Neural progenitor cell (in vitro differentiated cells): Measurements from ENCODE around the gene SLC28A1.

Experiments used
- EZH2 ChIP-seq: fragments of 200-600 bp; sonication (generic); IDR thresholded peaks from 2 replicates; pipeline ENCODE4 v1.6.1; 2017; ENCODE audit warnings: antibody characterized with exemption, mild to moderate bottlenecking, moderate library complexity
- EZH2phosphoT487 ChIP-seq: fragments of 200-600 bp; sonication (generic); IDR thresholded peaks from 2 replicates; pipeline ENCODE4 v1.6.1; 2017; ENCODE audit warnings: antibody characterized with exemption
- TF ChIP-seq, protein P1 (sequence below): fragments of 200-600 bp; sonication (generic); IDR thresholded peaks from 2 replicates; pipeline ENCODE4 v1.5.1; 2017; ENCODE audit warnings: antibody characterized with exemption, mild to moderate bottlenecking

DNA sequence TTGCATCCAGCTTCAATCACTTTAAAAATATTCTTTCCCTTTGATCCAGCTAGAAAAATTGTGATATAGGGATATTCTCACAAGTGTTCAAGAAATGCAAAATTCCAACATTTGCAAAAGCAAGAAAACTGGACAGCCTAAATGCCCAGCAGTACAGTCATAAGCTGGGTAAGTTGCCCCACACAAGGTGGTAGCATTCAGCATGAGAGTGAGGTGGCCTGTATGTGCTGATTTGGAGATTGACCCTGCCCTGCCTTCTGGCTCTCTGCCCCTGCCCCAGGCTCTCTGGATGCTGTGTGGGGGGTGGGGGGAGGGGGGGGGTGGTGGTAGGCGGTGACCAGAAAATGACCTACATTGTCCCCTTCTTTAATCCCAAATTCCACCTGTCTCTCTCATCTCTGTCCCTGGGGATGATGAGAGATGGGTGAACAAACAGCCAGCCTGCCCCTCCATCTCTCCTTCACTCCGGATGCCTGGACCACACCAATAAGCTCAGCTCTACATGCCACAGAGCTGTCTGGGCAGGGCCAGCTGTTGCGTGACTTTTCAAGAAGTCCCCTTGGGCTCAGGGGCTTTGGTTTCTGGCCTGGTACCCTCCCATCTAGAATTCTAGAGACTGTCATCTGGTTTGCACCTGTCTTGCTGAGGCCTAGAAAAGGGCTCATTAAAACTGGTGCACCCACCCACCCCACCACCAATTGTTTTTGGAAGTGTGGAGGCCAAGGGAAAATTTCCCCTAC lies 42.2 kb downstream of the SLC28A1 start:
- TF ChIP-seq, protein P1, sequence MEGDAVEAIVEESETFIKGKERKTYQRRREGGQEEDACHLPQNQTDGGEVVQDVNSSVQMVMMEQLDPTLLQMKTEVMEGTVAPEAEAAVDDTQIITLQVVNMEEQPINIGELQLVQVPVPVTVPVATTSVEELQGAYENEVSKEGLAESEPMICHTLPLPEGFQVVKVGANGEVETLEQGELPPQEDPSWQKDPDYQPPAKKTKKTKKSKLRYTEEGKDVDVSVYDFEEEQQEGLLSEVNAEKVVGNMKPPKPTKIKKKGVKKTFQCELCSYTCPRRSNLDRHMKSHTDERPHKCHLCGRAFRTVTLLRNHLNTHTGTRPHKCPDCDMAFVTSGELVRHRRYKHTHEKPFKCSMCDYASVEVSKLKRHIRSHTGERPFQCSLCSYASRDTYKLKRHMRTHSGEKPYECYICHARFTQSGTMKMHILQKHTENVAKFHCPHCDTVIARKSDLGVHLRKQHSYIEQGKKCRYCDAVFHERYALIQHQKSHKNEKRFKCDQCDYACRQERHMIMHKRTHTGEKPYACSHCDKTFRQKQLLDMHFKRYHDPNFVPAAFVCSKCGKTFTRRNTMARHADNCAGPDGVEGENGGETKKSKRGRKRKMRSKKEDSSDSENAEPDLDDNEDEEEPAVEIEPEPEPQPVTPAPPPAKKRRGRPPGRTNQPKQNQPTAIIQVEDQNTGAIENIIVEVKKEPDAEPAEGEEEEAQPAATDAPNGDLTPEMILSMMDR: no peak
- no peak for TF ChIP-seq EZH2phosphoT487
- TF ChIP-seq EZH2: no peak
